A549 (cell line): ENCODE results near the gene LRRC59.

Source experiments
- CHD4 ChIP-seq: fragments of 200-600 bp; sonication (generic); IDR thresholded peaks from 2 replicates; pipeline ENCODE4 v1.6.1; 2016; ENCODE audit warnings: antibody characterized with exemption, mild to moderate bottlenecking, borderline replicate concordance
- ESRRA ChIP-seq: fragments of 150-350 bp; IDR thresholded peaks from 2 replicates; pipeline ENCODE4 v1.6.1; 2014; ENCODE audit warnings: mild to moderate bottlenecking, low read length, borderline replicate concordance
- FOSL2 ChIP-seq, 2 experiments: fragments of 450-650 bp in 1 of 2; fragments of >200 bp in 1 of 2; sonication (Bioruptor Twin) in 1 of 2; formaldehyde crosslinking; IDR thresholded peaks; 2 replicates each; pipeline versions ENCODE4 v1.5.0 to v1.6.1; 2016 to 2020; ENCODE audit warnings: mild to moderate bottlenecking in 1 of 2, moderate library complexity in 1 of 2
- HOXA7 ChIP-seq: fragments of 250-450 bp; sonication (Bioruptor Pico); IDR thresholded peaks from 2 replicates; pipeline ENCODE4 v1.5.0; 2020; ENCODE audit warnings: mild to moderate bottlenecking, moderate library complexity
- JUN ChIP-seq, 2 experiments: fragments of >200 bp; sonication (Bioruptor Twin); formaldehyde crosslinking; IDR thresholded peaks; 2 replicates in 1 of 2; 3 replicates in 1 of 2; pipeline ENCODE4 v1.6.1; 2016 to 2017
- KDM5A ChIP-seq: fragments of 200-600 bp; sonication (generic); IDR thresholded peaks from 2 replicates; pipeline ENCODE4 v1.6.1; 2016; ENCODE audit warnings: antibody characterized with exemption, mild to moderate bottlenecking
- MYC ChIP-seq: IDR thresholded peaks from 2 replicates; pipeline ENCODE4 v1.6.1; 2012; ENCODE audit warnings: mild to moderate bottlenecking, inconsistent platforms, low read length, improper control_type of control experiment, borderline replicate concordance
- POLR2A ChIP-seq: IDR thresholded peaks from 2 replicates; pipeline ENCODE4 v1.6.1; 2012; ENCODE audit warnings: mild to moderate bottlenecking, low read length
- POLR2AphosphoS2 ChIP-seq: conservative IDR thresholded peaks from 2 replicates; pipeline ENCODE4 v1.6.1; 2012; ENCODE audit warnings: low read length, improper control_type of control experiment, inconsistent platforms
- RAD21 ChIP-seq, 2 experiments: fragments of >200 bp in 1 of 2; sonication (Bioruptor Twin) in 1 of 2; formaldehyde crosslinking in 1 of 2; IDR thresholded peaks in 1 of 2; conservative IDR thresholded peaks in 1 of 2; 2 replicates in 1 of 2; 3 replicates in 1 of 2; pipeline ENCODE4 v1.6.1; 2012 to 2018; ENCODE audit warnings: inconsistent platforms in 1 of 2
- ZFP36 ChIP-seq: fragments of 450-650 bp; IDR thresholded peaks from 2 replicates; pipeline ENCODE4 v1.6.1; 2014; ENCODE audit warnings: borderline replicate concordance; ENCODE audit not compliant: partially characterized antibody
- ZNF302 ChIP-seq: fragments of 250-450 bp; sonication (Bioruptor Pico); IDR thresholded peaks from 2 replicates; pipeline ENCODE4 v1.9.0; 2021; ENCODE audit warnings: inconsistent platforms, mild to moderate bottlenecking, moderate library complexity
- TF ChIP-seq, protein P1 (sequence below): IDR thresholded peaks from 2 replicates; pipeline ENCODE4 v1.6.1; 2012
- TF ChIP-seq, protein P2 (sequence below): fragments of >200 bp; sonication (Bioruptor Twin); formaldehyde crosslinking; IDR thresholded peaks from 3 replicates; pipeline ENCODE4 v1.5.1; 2016

DNA sequence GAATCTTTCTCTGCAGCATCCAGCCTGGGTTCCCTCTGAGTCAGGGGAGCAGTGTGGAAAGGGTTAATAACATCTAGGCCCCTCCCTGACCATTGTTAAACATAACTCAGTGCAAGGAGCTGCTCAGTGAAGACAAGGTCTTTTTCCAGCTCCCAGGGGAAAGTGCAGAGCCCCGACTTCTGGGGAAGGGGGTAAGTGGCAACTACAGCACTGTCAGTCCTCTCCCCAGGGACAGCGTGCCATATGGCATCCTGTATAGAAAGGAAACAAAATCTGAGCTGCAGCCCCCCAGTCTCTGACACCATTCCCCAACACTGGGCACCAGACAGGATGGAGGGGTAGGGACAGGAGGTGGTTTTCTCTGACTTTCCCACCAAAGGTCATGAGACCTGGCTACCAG lies 32.2 kb downstream of the LRRC59 start:
- no peak for TF ChIP-seq FOSL2 (IDR thresholded peaks at IDR 0.05)
- TF ChIP-seq FOSL2 (CRISPR knock-in tag; IDR thresholded peaks at IDR 0.05), result no peak
- TF ChIP-seq, protein P1, sequence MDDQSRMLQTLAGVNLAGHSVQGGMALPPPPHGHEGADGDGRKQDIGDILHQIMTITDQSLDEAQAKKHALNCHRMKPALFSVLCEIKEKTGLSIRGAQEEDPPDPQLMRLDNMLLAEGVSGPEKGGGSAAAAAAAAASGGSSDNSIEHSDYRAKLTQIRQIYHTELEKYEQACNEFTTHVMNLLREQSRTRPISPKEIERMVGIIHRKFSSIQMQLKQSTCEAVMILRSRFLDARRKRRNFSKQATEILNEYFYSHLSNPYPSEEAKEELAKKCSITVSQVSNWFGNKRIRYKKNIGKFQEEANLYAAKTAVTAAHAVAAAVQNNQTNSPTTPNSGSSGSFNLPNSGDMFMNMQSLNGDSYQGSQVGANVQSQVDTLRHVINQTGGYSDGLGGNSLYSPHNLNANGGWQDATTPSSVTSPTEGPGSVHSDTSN, result no peak
- TF ChIP-seq, protein P2, sequence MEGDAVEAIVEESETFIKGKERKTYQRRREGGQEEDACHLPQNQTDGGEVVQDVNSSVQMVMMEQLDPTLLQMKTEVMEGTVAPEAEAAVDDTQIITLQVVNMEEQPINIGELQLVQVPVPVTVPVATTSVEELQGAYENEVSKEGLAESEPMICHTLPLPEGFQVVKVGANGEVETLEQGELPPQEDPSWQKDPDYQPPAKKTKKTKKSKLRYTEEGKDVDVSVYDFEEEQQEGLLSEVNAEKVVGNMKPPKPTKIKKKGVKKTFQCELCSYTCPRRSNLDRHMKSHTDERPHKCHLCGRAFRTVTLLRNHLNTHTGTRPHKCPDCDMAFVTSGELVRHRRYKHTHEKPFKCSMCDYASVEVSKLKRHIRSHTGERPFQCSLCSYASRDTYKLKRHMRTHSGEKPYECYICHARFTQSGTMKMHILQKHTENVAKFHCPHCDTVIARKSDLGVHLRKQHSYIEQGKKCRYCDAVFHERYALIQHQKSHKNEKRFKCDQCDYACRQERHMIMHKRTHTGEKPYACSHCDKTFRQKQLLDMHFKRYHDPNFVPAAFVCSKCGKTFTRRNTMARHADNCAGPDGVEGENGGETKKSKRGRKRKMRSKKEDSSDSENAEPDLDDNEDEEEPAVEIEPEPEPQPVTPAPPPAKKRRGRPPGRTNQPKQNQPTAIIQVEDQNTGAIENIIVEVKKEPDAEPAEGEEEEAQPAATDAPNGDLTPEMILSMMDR, result no peak
- no peak for TF ChIP-seq ZFP36
- no peak for TF ChIP-seq RAD21 (conservative IDR thresholded peaks at IDR 0.05 in 1 of 2, IDR thresholded peaks at IDR 0.05 in 1 of 2)
- no peak for TF ChIP-seq POLR2AphosphoS2
- TF ChIP-seq JUN (IDR thresholded peaks at IDR 0.05), result no peak
- TF ChIP-seq KDM5A, result no peak
- TF ChIP-seq POLR2A, result no peak
- TF ChIP-seq MYC, result no peak
- TF ChIP-seq ZNF302 (CRISPR knock-in tag), result no peak
- no peak for TF ChIP-seq ESRRA
- no peak for TF ChIP-seq HOXA7
- TF ChIP-seq CHD4, result no peak
